ENCODE data around the gene OCA2.

GRCh38 chr15:28023933-28024888 is 74.9 kb downstream of the OCA2 start:
- TF ChIP-seq CTCF (IDR thresholded peaks at IDR 0.05; ENCODE audit: low read depth, low read length) (no peak), MYC (IDR thresholded peaks at IDR 0.05; ENCODE audit: low read depth, low read length) (no peak)

Measured in NB4 (cell line).